ENCODE results near the gene NPDC1.
A peak's percentile ranks its signal among the peaks of the same experiment; 100 is the strongest.
"Not testable (repeated sequence)": the region's sequence is repeated elsewhere in the genome, so short reads cannot be mapped to it uniquely, and the experiment has no call there.

NPDC1 gene

DNA sequence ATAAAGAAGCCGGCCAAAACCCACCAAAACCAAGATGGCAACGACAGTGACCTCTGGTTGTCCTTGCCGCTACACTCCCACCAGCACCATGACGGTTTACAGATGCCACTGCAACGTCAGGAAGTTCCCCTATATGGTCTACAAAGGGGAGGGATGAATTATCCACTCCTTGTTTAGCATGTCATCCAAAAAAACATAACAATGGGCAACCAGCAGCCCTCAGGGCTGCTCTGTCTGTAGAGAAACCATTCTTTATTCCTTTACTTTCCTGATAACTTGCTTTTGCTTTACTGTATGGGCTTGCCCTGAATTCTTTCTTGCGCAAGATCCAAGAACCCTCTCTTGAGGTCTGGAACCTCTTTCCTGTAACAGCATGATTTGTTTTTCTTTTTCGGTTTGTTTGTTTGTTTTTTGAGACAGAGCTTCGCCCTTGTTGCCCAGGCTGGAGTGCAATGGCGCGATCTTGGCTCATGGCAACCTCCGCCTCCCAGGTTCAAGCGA lies 29.3 kb upstream of the NPDC1 start:
- DNase-seq (ENCODE audit: low read depth in 1 of 2, low spot score in 1 of 2), result no peak

DNA sequence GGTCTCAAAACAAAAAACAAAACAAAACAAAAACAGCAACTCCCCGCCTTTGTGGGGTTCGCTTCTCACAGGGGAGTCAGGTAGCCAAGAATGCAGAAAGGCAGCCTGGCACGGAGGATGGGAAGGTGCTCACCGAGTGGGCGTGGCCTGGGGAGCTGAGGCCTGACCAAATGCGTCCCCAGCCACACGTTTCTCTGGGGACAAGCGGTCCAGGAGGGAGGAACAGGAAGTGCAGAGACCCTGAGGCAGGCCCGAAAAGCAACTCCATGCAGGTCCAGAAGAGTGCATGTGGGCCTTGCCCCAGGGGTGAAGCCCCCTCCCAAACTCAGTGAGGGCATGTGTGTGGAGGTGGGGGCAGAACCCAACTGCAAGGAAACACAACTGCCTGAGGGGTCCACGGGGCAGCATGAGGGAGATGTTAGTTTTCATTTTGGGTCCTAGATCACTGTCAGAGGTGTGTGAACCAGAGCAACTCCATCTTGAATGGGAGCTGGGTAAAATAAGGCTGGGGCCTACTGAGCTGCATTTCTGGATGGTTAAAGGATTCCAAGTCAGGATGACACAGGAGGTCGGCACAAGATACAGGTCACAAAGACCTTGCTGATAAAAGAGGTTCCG lies 28.8 kb upstream of the NPDC1 start:
- DNase-seq (ENCODE audit: low read depth in 1 of 2, low spot score in 1 of 2), result no peak

DNA sequence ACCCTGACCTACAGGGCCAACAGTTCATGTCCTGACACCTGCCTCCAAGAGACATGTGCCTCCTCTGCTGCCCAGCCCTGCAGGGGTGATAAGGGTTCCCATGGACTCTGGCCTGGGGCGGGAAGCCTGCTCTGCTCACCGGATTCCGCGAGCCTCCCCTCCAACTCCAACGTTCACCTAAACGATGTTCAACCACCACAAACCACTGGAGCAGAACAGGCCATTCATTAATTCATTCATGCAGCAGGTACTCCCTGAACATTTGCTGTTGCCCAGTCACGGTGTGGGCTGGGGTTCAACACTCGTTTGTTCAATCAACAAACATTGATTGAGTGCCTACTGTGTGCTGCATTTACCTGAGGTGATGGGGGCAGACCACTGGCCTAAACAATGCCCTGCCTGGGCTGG lies 28.0 kb upstream of the NPDC1 start:
- no peak for DNase-seq (ENCODE audit: low read depth in 1 of 2, low spot score in 1 of 2)

DNA sequence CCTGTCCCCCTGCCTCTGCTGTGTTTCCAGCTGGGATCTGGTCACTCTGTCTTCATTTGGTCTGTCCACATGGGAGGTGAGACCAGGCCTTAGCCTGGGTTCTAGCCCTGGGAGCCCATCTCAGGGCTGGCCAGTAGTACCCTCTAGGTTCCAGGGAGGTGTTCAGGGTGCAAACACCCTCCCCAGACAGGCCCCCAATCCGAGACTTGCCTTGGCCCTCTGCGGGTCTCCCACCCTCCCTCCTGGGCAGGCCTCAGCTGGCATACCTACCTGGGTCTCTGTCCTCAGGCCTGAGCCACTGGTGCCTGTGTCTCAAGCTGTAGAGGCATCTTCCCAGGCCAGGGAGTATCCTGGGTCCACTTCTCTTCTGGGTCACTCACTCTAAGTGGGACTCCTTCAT lies 25.3 kb upstream of the NPDC1 start:
- DNase-seq (ENCODE audit: low read depth in 1 of 2, low spot score in 1 of 2), result no peak

GRCh38 chr9:137070906-137071275 lies 24.9 kb upstream of the NPDC1 start:
- DNase-seq (ENCODE audit: low read depth in 1 of 2, low spot score in 1 of 2), result no peak

GRCh38 chr9:137070201-137070905 lies 24.4 kb upstream of the NPDC1 start, which contains the start of gene SAPCD2:
SAPCD2 (minus strand) TSS chr9:137070557; CDS start chr9:137070460, 97 bp downstream.
- peak; percentile 55 to 75 for DNase-seq (ENCODE audit: low read depth in 1 of 2, low spot score in 1 of 2)

DNA sequence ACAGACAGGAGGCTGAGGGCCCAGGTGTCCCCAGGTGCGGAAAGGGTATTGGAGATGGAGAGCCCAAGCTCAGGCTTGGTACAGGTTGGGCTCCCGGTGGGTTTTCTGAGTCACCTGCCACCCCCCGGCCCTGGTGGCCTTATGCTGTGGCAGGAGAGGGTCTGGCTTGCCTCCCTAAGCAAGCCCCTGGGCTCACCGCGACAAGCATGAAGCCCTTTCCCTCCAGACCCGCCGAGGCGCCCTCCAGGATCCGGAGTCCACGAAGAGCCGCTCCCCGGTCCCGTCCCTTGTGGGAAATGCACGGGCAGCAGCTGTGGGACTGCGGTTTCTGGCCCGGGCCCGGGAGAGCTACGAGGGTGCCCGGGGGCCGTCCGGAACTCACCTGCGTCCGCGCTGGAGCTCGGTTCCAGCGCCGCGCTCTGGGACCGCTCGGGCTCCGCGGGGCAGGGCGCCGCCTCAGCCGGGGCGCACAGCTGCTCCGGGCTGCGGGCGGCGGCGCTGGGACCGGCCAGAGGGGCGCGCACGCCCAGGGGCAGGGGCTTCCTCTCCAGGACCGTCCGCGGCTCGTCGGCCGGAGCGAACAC lies 23.6 kb upstream of the NPDC1 start:
- DNase-seq (ENCODE audit: low read depth in 1 of 2, low spot score in 1 of 2), result no peak

DNA sequence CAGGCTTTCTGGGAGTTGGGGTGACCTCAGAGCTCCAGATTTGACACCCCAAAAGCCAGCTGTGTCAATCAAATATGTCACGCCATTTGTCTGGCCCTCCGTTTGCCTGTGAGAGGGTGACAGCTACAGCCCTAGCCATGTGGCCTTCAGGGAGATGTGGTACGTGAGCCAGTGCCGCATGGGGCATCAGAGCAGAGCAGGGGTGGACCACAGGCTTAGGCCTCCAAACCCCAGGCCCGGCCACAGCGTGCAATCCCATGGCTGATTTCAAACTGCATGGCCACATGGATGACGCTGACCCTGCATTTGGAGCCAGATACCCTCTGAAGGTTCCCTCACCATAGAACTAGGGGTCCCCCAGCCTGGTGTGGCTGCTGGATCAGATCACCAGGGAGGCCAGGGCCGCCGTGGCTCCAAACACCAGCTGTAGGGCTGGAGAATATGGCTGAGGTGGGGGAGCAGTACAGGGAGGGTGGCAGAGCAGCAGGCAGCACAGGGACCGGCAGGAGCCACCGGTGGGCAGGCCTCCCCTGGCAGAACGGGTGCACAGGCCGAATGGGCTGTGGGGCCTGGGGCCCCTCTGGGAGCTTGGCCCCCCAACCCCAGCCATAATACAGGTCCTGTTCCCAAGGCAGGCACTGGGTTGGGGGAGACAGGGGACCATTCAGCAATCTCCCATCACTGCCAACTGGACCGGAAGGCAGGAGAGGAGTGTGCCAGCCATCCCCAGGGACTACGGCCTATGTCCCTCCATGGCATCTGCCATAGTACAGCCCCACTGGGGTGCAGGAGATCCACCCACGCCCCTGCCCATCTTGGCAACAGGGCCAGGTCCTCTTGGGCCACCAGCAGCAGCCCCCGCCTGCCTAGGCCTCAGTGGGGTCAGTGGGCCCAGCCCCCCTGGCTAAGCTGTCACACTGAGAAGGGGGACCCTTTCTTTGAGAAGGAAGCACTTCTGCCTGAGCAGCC lies 22.8 kb upstream of the NPDC1 start:
- no peak for DNase-seq (ENCODE audit: low read depth in 1 of 2, low spot score in 1 of 2)

- peak; percentile 72 to 79 for DNase-seq (ENCODE audit: low read depth in 1 of 2, low spot score in 1 of 2)
Observed at GRCh38 chr9:137067860-137068538, 22.0 kb upstream of the NPDC1 start.

GRCh38 chr9:137066096-137066861 lies 20.3 kb upstream of the NPDC1 start:
- DNase-seq (ENCODE audit: low read depth in 1 of 2, low spot score in 1 of 2), result no peak

- no peak for DNase-seq (ENCODE audit: low read depth in 1 of 2, low spot score in 1 of 2)
Observed at GRCh38 chr9:137065336-137065967, 19.5 kb upstream of the NPDC1 start.

- DNase-seq (ENCODE audit: low read depth in 1 of 2, low spot score in 1 of 2), result no peak
Observed at GRCh38 chr9:137064880-137065164, 18.8 kb upstream of the NPDC1 start.

GRCh38 chr9:137064027-137064879 lies 18.3 kb upstream of the NPDC1 start:
- peak; percentile 44 to 57 for DNase-seq (ENCODE audit: low read depth in 1 of 2, low spot score in 1 of 2)

DNA sequence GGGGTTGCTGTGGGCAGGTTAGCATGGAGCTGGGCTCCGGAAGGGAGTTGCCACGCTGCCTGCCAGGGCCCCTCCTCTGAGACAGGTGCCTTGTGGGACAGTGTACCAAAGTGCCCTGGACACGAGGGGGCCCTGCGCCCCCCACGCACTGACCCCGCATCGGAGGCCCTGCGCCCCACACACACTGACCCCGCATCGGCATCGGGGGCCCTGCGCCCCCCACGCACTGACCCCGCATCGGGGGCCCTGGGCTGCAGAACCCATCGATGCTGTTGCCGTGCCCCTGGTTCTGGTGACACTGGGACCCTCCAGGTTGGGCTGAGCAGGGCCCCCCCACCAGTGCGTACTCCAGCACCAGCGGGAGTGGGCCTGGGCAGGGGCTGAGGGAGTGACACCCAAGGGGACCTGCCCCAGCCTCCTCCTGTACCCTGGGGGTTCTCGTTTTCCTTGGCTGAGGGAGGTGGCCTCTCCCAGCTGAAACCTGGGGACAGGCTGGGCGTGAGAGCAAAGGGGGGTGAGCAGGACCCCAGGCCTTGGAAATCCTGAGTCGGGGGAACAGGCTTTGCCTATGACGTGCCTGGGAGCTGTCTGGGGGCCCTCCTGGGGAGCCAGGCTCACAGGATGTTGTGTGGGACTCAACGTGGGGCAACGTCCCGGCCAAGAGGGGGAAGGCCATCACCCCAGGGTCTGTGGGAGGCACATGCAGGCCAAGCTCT lies 17.5 kb upstream of the NPDC1 start:
- no peak for DNase-seq (ENCODE audit: low read depth in 1 of 2, low spot score in 1 of 2)

DNA sequence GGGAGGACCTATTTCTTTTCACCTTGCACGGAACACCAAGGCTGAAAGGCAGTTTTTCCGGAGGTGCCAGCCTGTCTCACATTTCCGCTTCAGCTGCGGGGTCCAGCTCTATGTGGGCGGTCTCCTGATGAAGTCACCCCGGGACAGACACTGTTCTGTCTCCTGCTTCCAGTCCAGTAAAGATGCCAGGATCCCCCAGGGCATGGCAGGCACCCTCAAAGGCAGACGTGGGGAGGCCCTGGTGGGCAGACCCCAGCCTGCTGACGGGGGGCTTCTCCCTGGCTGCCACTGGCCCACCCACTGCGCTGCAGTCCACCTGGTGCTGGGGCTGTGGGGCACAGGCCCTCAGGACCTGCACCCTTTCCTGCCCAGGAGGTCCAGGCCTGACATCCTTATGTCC lies 16.8 kb upstream of the NPDC1 start:
- DNase-seq (ENCODE audit: low read depth in 1 of 2, low spot score in 1 of 2), result not testable (repeated sequence)

GRCh38 chr9:137062384-137062783 lies 16.4 kb upstream of the NPDC1 start:
- DNase-seq (ENCODE audit: low read depth in 1 of 2, low spot score in 1 of 2), result no peak

- no peak for DNase-seq (ENCODE audit: low read depth in 1 of 2, low spot score in 1 of 2)
Observed at GRCh38 chr9:137058521-137059234, 12.7 kb upstream of the NPDC1 start.
